Small intestine (tissue), 7 donors: ENCODE measurements around the gene ITGA4. TPM values are rescaled to one million over a fixed set of nuclear protein-coding genes. Genes with fewer than 3 reads are reported as not detected.
A peak's percentile ranks its signal among the peaks of the same experiment; 100 is the strongest.
"Not testable (repeated sequence)": the region's sequence is repeated elsewhere in the genome, so short reads cannot be mapped to it uniquely, and the experiment has no call there.

Experiments used
- DNase-seq, 2 donors: peaks; one replicate each; pipeline versions ENCODE4 v3.0.0 to v3.0.0-alpha.2; 2013
- FAIRE-seq: peaks from 2 replicates; lab custom pipeline; 2012; peaks lifted over from hg19 to GRCh38; lab: Jason Lieb, UNC
- H3K27ac ChIP-seq, 3 donors: one replicate each; pipeline ENCODE4 v1.5.1; 2013; ENCODE audit warnings: low read length in 2 of 3, mild to moderate bottlenecking in 2 of 3, control low read depth in 1 of 3, inconsistent platforms in 1 of 3, low read depth in 1 of 3, moderate library complexity in 1 of 3
- H3K27me3 ChIP-seq, 3 donors: one replicate each; pipeline ENCODE4 v1.6.1; 2013; ENCODE audit warnings: low read length in 3 of 3, inconsistent platforms in 1 of 3; ENCODE audit not compliant: control insufficient read depth in 3 of 3, insufficient read depth in 3 of 3
- H3K36me3 ChIP-seq, 3 donors: one replicate each; pipeline ENCODE4 v1.6.1; 2013; ENCODE audit warnings: low read length in 3 of 3, inconsistent platforms in 1 of 3, low read depth in 1 of 3, mild to moderate bottlenecking in 1 of 3, moderate library complexity in 1 of 3; ENCODE audit not compliant: control insufficient read depth in 3 of 3, insufficient read depth in 2 of 3
- H3K4me1 ChIP-seq, 3 donors: one replicate each; pipeline ENCODE4 v1.6.1; 2013; ENCODE audit warnings: low read length in 2 of 3, inconsistent platforms in 1 of 3, low read depth in 1 of 3, mild to moderate bottlenecking in 1 of 3, moderate library complexity in 1 of 3; ENCODE audit not compliant: control insufficient read depth in 3 of 3, insufficient read depth in 2 of 3
- H3K4me3 ChIP-seq, 3 donors: one replicate each; pipeline ENCODE4 v1.5.1; 2013; ENCODE audit warnings: low read length in 3 of 3, control low read depth in 1 of 3, inconsistent platforms in 1 of 3, low read depth in 1 of 3, mild to moderate bottlenecking in 1 of 3, moderate library complexity in 1 of 3
- H3K9me3 ChIP-seq, 2 donors: one replicate each; pipeline ENCODE4 v1.6.1; 2013; ENCODE audit warnings: low read depth in 1 of 2, low read length in 1 of 2; ENCODE audit not compliant: control insufficient read depth in 2 of 2, insufficient read depth in 1 of 2
- WGBS, 3 donors: extraction: QIAGEN DNeasy Blood & Tissue Kit; methylation state at CpG; one replicate each; pipeline ENCODE4 v1.1.7; 2013; 5-methylcytosine and 5-hydroxymethylcytosine counted together
- polyA plus RNA-seq, 4 donors: library from polyadenylated mRNA; stranded (reverse) in 3 of 4; unstranded in 1 of 4; fragments of 200-250 nt in 3 of 4; fragments of 120-200 nt in 1 of 4; gene quantifications; one replicate each; pipeline versions ENCODE4 v1.2.1 to v1.2.3, GENCODE V29; 2013
- donor health status: healthy with polysubstance abuse.
- donor health status: control.
- donor health status: control.
- donor health status: Bipolar disorder and iron deficiency.
- donor health status: healthy.

ITGA4 gene
- polyA plus RNA-seq, 4 donors: 0.89 to 13.5 (median 2.1) TPM

GRCh38 chr2:181449278-181449677 lies 7.9 kb upstream of the ITGA4 start:
- H3K4me3 ChIP-seq, H3K27me3 ChIP-seq, H3K36me3 ChIP-seq, H3K4me1 ChIP-seq, H3K9me3 ChIP-seq, H3K27ac ChIP-seq, DNase-seq, FAIRE-seq: not testable (repeated sequence)

- DNase-seq (no peak), FAIRE-seq (no peak)
- no peaks in the 10 kb centered on the region for H3K9me3 ChIP-seq
- H3K27ac ChIP-seq: peak overlapping the region in 1 of 3 donors; percentile 20
- no peaks in the 10 kb centered on the region for H3K36me3 ChIP-seq
- H3K4me1 ChIP-seq: peaks cover 0 to 6% (median 5%) of the 10 kb centered on the region in 3 donors
- WGBS, 3 donors: 77 to 80% (median 80%) methylated on average over 6 of the region's 6 CpGs
- peaks cover 0 to 35% (median 0%) of the 10 kb centered on the region in 3 donors for H3K27me3 ChIP-seq
- H3K4me3 ChIP-seq: no peak overlapping the region
These were observed 2.3 kb upstream of the ITGA4 start for GRCh38 chr2:181454686-181455450.

- Histone ChIP-seq H3K36me3 (no peaks in the 10 kb centered on the region), H3K9me3 (no peaks in the 10 kb centered on the region), H3K27me3 (peaks cover 0 to 35% (median 0%) of the 10 kb centered on the region in 3 donors), H3K4me3 (peak overlapping the region; percentile 27 to 47 (median 44)), H3K4me1 (peaks cover 0 to 6% (median 5%) of the 10 kb centered on the region in 3 donors), H3K27ac (peak overlapping the region; percentile 21 to 93 (median 82))
- WGBS, 3 donors: 3 to 9% (median 8%) methylated on average over 17 of the region's 17 CpGs
- DNase-seq (peak in 1 of 2 donors; percentile 63), FAIRE-seq (no peak)
These were observed 496 bp upstream of the ITGA4 start for GRCh38 chr2:181456660-181457120.

- peak in 1 of 2 donors; percentile 44 for DNase-seq
- no peak for FAIRE-seq
- 2 to 3% (median 2%) methylated on average over 44 to 45 of the region's 45 CpGs for WGBS, 3 donors
These were observed 697 bp downstream of the ITGA4 start for GRCh38 chr2:181457741-181458425.

GRCh38 chr2:181458871-181459270 lies 1.7 kb downstream of the ITGA4 start:
- peaks cover 0 to 6% (median 5%) of the 10 kb centered on the region in 3 donors for H3K4me1 ChIP-seq
- WGBS, 3 donors: 53 to 65% (median 55%) methylated on average over 2 of the region's 2 CpGs
- no peaks in the 10 kb centered on the region for H3K9me3 ChIP-seq
- H3K36me3 ChIP-seq: no peaks in the 10 kb centered on the region
- no peak for DNase-seq
- H3K4me3 ChIP-seq: peak overlapping the region in 2 of 3 donors; percentile 13 to 33
- FAIRE-seq: no peak
- H3K27ac ChIP-seq: peak overlapping the region in 2 of 3 donors; percentile 48 to 93
- peaks cover 0 to 35% (median 0%) of the 10 kb centered on the region in 3 donors for H3K27me3 ChIP-seq

More at GRCh38 chr2:181457741-181458425, 697 bp downstream of the ITGA4 start:
- Histone ChIP-seq H3K9me3 (no peaks in the 10 kb centered on the region), H3K4me1 (peaks cover 0 to 6% (median 5%) of the 10 kb centered on the region in 3 donors), H3K36me3 (no peaks in the 10 kb centered on the region), H3K27ac (peak overlapping the region; percentile 27 to 93 (median 82)), H3K4me3 (peak overlapping the region; percentile 47 to 72 (median 52)), H3K27me3 (peaks cover 0 to 35% (median 0%) of the 10 kb centered on the region in 3 donors)

- Histone ChIP-seq H3K36me3 (no peaks in the 10 kb centered on the region), H3K4me1 (peaks cover 0 to 6% (median 5%) of the 10 kb centered on the region in 3 donors), H3K9me3 (no peaks in the 10 kb centered on the region), H3K27me3 (peaks cover 0 to 35% (median 0%) of the 10 kb centered on the region in 3 donors), H3K27ac (peak overlapping the region in 1 of 3 donors; percentile 68), H3K4me3 (peak overlapping the region in 2 of 3 donors; percentile 5)
- 31 to 55% (median 54%) methylated on average over 1 of the region's 1 CpG for WGBS, 3 donors
- DNase-seq (no peak), FAIRE-seq (no peak)
These were observed 2.4 kb downstream of the ITGA4 start for GRCh38 chr2:181459621-181460021.

GRCh38 chr2:181461056-181461997 lies 4.1 kb downstream of the ITGA4 start:
- FAIRE-seq (peak; percentile 30), DNase-seq (no peak)
- peak overlapping the region in 2 of 3 donors; percentile 22 to 47 for H3K27ac ChIP-seq

More at GRCh38 chr2:181461056-181461997, 4.1 kb downstream of the ITGA4 start:
- WGBS, 3 donors: 64 to 72% (median 70%) methylated on average over 7 of the region's 7 CpGs
- Histone ChIP-seq H3K27me3 (peaks cover 0 to 20% (median 0%) of the 10 kb centered on the region in 3 donors), H3K4me1 (peaks cover 0 to 6% (median 5%) of the 10 kb centered on the region in 3 donors), H3K36me3 (no peaks in the 10 kb centered on the region), H3K9me3 (no peaks in the 10 kb centered on the region), H3K4me3 (no peak overlapping the region)
